Tibial artery (tissue), 4 donors: ENCODE data around the gene RPL37.
A peak's percentile ranks its signal among the peaks of the same experiment; 100 is the strongest.
"Not testable (repeated sequence)": the region's sequence is repeated elsewhere in the genome, so short reads cannot be mapped to it uniquely, and the experiment has no call there.

ENCODE experiments used
- DNase-seq, 2 donors: peaks; one replicate each; pipeline ENCODE4 v3.0.0-alpha.2; 2019
- H3K27ac ChIP-seq, 2 donors: fragments of 200-600 bp; sonication (generic) in 1 of 2; 1 replicate in 1 of 2; 2 replicates in 1 of 2; pipeline ENCODE4 v1.5.1; 2018 to 2019; ENCODE audit warnings: mild to moderate bottlenecking in 1 of 2
- H3K27me3 ChIP-seq, 2 donors: fragments of 200-600 bp; sonication (generic) in 1 of 2; one replicate each; pipeline versions ENCODE4 v1.5.1 to v1.6.0; 2016 to 2019
- H3K36me3 ChIP-seq, 3 donors: fragments of 200-600 bp; sonication (generic) in 2 of 3; one replicate each; pipeline ENCODE4 v1.5.1; 2016 to 2019; ENCODE audit warnings: mild to moderate bottlenecking in 2 of 3
- H3K4me1 ChIP-seq, 4 donors: fragments of 200-600 bp; sonication (generic) in 2 of 4; 1 replicate in 3 of 4; 2 replicates in 1 of 4; pipeline ENCODE4 v1.5.1; 2016 to 2019
- H3K4me3 ChIP-seq, 2 donors: fragments of 200-600 bp; sonication (generic) in 1 of 2; 1 replicate in 1 of 2; 2 replicates in 1 of 2; pipeline ENCODE4 v1.5.1; 2018 to 2019; ENCODE audit warnings: mild to moderate bottlenecking in 2 of 2
- H3K9me3 ChIP-seq, 3 donors: fragments of 200-600 bp; sonication (generic) in 1 of 3; one replicate each; pipeline ENCODE4 v1.5.1; 2016 to 2019
- intact Hi-C: fragments of 100-400 bp; cut with DNase I; formaldehyde crosslinking; loops from one replicate; pipeline ENCODE4 v1.15.0; 2023; ENCODE audit warnings: low total_unique reads
- TF ChIP-seq, protein P1 (sequence below), 2 experiments: fragments of 200-600 bp in 1 of 2; fragments of 450-650 bp in 1 of 2; IDR thresholded peaks; one replicate each; pipeline ENCODE4 v1.5.1; 2017 to 2019; ENCODE audit warnings: antibody characterized with exemption in 2 of 2, mild to moderate bottlenecking in 1 of 2, moderate library complexity in 1 of 2

Gene RPL37

DNA sequence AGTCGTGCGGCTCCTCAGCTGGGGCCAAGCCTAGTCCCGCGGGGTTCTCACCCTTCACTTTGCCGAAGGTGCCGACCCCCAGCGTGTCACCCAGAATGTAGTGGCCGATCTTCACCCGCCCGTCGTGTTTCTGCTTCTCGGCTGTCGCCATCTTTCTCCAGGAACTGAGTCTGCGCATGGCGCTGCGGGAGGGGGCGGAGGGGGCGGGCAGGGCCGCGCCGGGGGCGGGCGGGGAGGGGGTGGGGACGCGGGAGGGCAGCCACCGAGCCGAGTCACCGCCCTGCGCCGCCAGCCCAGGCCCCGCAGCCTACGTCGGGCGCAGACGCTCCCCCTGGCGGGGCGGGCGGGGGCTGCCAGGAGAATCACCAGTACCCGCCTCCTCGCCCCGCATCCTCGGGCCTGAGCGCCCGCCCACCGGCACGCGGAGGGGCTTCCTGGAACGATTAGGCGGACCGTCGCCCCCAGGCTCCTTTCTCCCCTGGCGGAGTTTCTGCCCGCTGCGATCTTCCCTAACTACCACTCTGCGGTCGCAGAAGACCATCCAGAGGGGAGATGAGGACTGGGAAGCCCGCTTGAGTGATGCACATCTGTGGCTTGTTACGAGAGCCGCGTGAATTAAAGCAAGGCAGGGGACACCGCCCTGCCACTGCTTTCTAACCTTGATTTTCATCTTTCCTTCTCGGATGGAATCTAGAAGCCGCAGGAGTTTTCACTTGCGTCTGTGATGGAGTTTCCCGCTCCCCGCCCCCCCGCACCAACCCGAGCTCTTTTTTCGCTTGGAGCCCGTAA, 36.8 kb downstream of the RPL37 start, which contains the start of gene PRKAA1:
Gene PRKAA1 (minus strand): TSS at position 363 of the 789 bp plus-strand sequence. CDS start 185 bp downstream, at position 178.
- peak within 1 kb of the TSS; percentile 63 to 89 for H3K4me3 ChIP-seq
- peaks cover 0 to 36% (median 14%) of the 10 kb centered on the region in 4 donors for H3K4me1 ChIP-seq
- intact Hi-C loops, result no loop called here
- peak within 1 kb of the TSS; percentile 87 to 90 for H3K27ac ChIP-seq
- DNase-seq, result peak; percentile 88 to 95
- H3K9me3 ChIP-seq, result no peaks in the 10 kb centered on the region
- H3K36me3 ChIP-seq, result no peaks in the 10 kb centered on the region
- H3K27me3 ChIP-seq, result no peaks in the 10 kb centered on the region
- TF ChIP-seq, protein P1, sequence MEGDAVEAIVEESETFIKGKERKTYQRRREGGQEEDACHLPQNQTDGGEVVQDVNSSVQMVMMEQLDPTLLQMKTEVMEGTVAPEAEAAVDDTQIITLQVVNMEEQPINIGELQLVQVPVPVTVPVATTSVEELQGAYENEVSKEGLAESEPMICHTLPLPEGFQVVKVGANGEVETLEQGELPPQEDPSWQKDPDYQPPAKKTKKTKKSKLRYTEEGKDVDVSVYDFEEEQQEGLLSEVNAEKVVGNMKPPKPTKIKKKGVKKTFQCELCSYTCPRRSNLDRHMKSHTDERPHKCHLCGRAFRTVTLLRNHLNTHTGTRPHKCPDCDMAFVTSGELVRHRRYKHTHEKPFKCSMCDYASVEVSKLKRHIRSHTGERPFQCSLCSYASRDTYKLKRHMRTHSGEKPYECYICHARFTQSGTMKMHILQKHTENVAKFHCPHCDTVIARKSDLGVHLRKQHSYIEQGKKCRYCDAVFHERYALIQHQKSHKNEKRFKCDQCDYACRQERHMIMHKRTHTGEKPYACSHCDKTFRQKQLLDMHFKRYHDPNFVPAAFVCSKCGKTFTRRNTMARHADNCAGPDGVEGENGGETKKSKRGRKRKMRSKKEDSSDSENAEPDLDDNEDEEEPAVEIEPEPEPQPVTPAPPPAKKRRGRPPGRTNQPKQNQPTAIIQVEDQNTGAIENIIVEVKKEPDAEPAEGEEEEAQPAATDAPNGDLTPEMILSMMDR (IDR thresholded peaks at IDR 0.05), result peak; percentile 64 to 65

DNA sequence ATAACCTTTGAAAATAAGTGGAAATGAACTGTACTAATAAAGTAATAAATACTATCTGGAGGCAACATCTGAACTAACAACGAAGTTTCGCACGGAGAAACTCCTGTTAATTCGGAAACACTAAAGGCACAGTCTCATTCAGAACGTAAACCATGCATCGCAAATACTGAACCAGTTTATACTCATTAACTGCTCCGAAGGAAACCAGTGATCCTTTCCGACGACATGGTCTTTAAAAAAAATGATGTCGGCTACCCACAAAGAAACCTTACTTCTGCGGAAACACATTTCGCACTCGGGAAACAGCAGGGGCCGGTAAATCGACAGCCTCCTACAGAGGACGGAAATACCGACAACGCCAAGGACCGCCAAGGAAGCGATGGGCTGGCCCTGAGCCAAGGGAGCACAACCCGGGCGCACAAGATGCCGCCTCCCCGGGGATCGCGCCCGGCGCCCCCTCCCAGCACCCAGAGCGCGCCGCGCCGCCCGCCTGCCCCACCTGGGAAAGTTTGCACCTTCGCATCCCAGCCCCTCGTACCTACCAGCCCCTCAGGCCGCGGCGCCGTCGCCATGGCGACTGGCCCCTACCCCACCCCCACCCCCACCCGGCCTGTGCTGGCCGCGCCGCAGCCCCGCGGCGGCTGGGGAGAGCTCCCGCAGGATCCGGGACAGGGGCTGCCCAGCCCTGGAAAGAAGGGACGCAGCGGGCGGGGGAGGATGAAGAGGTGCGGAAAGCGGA, 37.6 kb downstream of the RPL37 start:
- DNase-seq, result peak; percentile 71 to 84
- TF ChIP-seq, protein P1 (IDR thresholded peaks at IDR 0.05), result no peak
- Histone ChIP-seq H3K27me3 (no peaks in the 10 kb centered on the region), H3K4me1 (peaks cover 0 to 43% (median 16%) of the 10 kb centered on the region in 4 donors), H3K9me3 (no peaks in the 10 kb centered on the region), H3K4me3 (peak overlapping the region; percentile 63 to 89), H3K36me3 (no peaks in the 10 kb centered on the region), H3K27ac (peak overlapping the region; percentile 87 to 90)
- intact Hi-C loops, result no loop called here

DNA sequence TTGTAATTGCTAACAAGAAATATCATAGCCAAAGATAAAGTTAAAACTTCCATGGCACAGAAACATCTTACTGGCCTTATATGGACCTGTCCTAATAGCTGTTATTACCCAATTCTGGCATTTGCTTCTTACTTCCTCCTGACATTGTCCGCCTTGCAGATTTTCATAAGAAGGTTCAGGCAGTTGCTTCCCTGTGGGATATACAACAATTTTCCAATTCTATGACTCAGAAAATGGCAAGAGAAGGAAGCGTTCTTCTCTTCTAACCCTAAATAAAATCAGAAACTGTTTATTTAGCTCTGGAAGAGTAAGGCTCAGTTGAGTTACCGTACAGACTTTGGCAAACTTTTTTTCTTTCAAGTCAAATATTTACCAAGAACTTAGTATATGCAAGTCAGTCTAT, 38.5 kb downstream of the RPL37 start:
- intact Hi-C loops, result no loop called here
- no peak for DNase-seq
- Histone ChIP-seq H3K4me1 (peaks cover 0 to 52% (median 17%) of the 10 kb centered on the region in 4 donors), H3K9me3 (no peaks in the 10 kb centered on the region), H3K27ac (peak overlapping the region; percentile 87 to 90), H3K27me3 (no peaks in the 10 kb centered on the region), H3K36me3 (no peaks in the 10 kb centered on the region), H3K4me3 (peak overlapping the region; percentile 63 to 89)
- TF ChIP-seq, protein P1 (IDR thresholded peaks at IDR 0.05), result no peak

DNA sequence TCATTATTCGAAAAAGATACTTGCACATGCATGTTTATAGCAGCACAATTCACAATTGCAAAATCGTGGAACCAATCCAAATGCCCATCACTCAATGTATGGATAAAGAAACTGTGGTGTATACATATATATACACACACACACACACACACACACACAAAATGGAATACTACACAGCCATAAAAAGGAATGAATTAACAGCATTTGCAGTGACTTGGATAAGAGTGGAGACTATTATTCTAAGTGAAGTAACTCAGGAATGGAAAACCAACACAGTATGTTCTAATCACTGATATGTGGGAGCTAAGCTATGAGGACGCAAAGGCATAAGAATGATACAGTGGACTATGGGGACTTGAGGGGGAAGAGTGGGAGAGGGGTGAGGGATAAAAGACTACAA, 40.1 kb downstream of the RPL37 start:
- intact Hi-C loops, H3K36me3 ChIP-seq, H3K27ac ChIP-seq, DNase-seq, H3K4me3 ChIP-seq, H3K27me3 ChIP-seq, H3K9me3 ChIP-seq: not testable (repeated sequence)
- H3K4me1 ChIP-seq, result peaks cover 0 to 67% (median 24%) of the 10 kb centered on the region in 4 donors

DNA sequence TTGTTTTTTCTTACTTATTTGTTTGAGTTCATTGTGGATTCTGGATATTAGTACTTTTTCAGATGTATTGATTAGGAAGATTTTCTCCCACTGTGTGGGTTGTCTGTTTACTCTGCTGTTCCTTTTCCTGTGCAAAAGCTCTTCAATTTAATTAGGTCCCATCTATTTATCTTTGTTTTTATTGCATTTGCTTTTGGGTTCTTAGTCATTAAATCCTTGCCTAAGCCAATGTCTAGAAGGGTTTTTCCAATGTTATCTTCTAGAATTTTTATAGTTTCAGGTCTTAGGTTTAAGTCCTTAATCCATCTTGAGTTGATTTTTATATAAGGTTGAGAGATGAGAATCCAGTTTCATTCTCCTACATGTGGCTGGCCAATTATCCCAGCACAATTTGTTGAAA, 40.7 kb downstream of the RPL37 start:
- H3K4me3 ChIP-seq, DNase-seq, intact Hi-C loops, H3K9me3 ChIP-seq, H3K27me3 ChIP-seq, H3K36me3 ChIP-seq, H3K27ac ChIP-seq: not testable (repeated sequence)
- H3K4me1 ChIP-seq, result peaks cover 0 to 62% (median 23%) of the 10 kb centered on the region in 4 donors

DNA sequence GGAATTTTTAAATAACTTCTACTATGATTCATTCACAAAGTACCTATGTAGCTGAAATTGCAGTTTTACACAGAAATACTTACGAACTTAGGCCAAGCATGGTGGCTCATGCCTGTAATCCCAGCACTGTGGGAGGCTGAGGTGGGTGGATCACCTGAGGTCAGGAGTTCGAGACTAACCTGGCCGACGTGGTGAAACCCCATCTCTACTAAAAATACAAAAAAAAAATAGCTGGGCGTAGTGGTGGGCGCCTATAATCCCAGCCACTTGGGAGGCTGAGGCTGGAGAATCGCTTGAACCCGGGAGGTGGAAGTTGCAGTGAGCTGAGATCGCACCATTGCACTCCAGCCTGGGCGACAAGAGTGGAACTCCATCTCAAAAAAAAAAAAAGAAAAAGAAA, 42.3 kb downstream of the RPL37 start:
- H3K27me3 ChIP-seq, DNase-seq, intact Hi-C loops, H3K4me3 ChIP-seq, H3K36me3 ChIP-seq, H3K9me3 ChIP-seq, H3K27ac ChIP-seq: not testable (repeated sequence)
- peaks cover 0 to 56% (median 19%) of the 10 kb centered on the region in 4 donors for H3K4me1 ChIP-seq

DNA sequence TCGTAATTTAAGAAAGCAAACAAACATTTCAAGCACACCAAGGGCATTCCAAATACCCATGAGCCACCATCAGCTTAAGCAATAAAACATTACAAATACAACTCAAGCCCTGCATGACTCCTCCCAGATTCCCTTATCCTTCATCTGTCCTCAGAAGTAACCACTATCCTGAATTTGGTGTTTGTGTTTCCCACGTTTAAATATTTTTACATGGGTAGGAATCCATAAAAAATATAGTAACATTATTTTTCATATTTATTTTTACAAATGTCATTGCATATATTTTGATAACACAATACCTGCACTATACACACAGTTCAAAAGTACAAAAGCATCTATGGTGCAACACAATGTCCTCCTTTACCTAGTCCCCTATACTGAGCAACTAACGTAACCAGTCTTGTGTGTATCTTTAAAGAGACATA, 43.3 kb downstream of the RPL37 start:
- no peaks in the 10 kb centered on the region for H3K27me3 ChIP-seq
- no peak overlapping the region for H3K4me3 ChIP-seq
- H3K27ac ChIP-seq, result no peak overlapping the region
- H3K4me1 ChIP-seq, result peaks cover 0 to 56% (median 17%) of the 10 kb centered on the region in 4 donors
- intact Hi-C loops, result no loop called here
- H3K9me3 ChIP-seq, result no peaks in the 10 kb centered on the region
- peaks cover 0 to 7% (median 5%) of the 10 kb centered on the region in 3 donors for H3K36me3 ChIP-seq
- DNase-seq, result no peak
- TF ChIP-seq, protein P1 (IDR thresholded peaks at IDR 0.05), result no peak
